Lung microvascular endothelial cell (primary cell): Measurements from ENCODE around the gene MRPL45. TPM values are rescaled to one million over a fixed set of nuclear protein-coding genes. Genes with fewer than 3 reads are reported as not detected.

Experiments used
- DNase-seq, 2 donors: peaks; one replicate each; pipeline versions ENCODE4 v3.0.0 to v3.0.0-alpha.2; 2010; ENCODE audit warnings: low read depth in 2 of 2
- total RNA-seq: library from RNA; depleted of rRNA; stranded (reverse); fragments of >200 nt; gene quantifications from 2 replicates; pipeline ENCODE4 v1.2.1, GENCODE V29; 2014

MRPL45 gene
- total RNA-seq, 1 donor from 2014 or later = 26.4 TPM

DNA sequence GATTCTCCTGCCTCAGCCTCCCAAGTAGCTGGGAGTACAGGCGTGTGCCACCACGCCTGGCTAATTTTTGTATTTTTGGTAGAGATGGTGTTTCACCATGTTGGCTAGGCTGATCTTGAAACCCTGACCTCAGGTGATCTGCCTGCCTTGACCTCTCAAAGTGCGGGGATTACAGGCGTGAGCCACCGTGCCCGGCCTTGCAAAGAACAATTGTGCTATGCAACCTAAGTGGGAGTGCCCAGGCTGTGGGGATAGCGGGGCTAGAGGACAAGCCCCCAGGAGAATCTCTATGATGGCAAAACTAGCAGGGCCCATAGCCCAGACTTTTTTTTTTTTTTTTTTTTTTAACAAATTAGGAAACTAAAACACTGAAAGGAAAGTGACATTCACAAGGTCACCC, 48.8 kb downstream of the MRPL45 start:
- no peak for DNase-seq

DNA sequence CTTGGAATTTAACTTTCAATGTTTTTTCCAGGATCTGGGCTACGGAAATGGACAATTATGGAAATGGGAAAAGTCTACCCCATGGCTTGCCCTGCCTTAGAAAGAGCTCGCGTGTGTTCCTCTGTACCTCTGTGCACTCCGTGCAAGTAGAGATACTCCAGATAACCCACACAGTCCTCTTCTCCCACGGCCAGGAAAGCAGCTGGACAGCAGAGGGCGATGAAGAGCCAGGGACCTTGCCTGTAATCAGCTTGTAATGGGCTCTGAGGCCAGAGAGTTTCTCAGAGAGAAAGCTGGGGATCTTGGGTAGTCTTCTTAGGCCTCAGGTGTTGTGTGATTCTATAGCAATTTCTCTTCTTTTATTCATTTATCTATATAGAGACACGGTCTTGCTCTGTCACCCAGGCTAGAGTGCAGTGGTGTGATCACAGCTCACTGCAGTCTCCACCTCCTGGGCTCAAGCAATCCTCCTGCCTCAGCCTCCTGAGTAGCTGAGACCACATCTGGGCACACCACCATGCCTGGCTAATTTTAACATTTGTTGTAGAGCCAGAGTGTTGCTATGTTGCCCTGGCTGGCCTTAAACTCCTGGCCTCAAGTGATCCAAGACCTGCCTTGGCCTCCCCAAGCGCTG, 52.2 kb downstream of the MRPL45 start:
- peak; percentile 83 to 87 for DNase-seq

DNA sequence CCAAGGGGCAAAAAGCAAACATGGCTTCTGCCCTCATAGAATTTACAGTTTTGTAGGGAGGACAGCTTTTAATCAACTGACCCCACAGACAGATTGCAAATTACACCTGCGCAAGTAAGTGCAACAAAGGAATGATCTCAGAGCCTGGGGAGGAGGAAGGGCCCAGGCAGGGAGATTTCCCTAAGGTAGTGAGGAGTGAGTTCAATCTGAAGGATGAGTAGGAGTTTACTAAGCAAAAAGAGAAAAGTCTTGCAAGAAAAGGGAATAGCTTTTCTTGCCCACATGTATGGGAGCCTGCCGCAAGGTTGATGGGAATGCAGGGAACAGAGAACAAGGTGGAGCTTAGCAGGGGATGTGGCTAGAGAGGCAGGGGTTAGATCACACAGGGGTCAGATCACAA, 53.1 kb downstream of the MRPL45 start:
- no peak for DNase-seq

DNA sequence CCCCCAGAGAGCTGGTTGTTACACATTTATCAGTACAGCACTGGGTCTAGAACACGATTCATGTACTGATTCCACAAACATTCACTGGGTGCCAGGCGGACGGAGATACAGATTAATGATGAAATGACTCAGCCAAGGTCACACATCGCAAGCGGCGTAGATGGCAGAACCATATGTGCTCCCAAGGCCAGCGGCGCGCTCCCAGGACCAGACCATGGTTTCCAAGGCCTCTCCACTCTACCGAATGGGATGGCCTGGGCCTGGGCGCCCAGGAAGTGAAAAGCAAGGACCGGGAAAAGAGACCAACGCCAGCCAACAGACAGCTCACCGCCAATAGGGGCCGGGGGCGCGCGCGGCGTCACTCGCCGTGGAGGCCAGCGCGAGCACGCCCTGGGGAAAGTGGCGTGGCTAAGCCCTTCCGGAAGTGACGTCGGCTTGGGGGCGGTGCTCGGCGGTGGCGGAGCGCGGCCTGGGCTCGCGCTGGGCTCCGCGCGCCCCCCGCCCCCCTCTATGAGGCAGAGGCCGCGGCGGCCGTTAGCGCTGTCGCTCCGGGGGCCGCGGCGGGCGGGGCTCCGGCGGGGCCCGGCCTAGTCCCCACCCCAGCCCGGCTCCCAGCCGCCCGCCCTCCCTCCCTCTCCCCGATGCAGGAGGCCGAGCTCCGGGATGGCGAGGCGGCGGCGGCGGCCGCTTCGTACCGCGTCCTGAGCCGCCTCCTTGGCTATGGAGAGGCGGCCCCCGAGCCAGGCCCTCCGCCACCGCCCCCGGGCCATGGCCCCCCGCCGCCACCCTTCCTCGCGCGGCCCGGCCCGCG, 54.6 kb downstream of the MRPL45 start, which contains the start of gene SOCS7:
SOCS7 (plus strand) TSS at position 433 of the 811 bp plus-strand sequence; CDS start at position 642, 209 bp downstream.
- peak; percentile 91 to 95 for DNase-seq

DNA sequence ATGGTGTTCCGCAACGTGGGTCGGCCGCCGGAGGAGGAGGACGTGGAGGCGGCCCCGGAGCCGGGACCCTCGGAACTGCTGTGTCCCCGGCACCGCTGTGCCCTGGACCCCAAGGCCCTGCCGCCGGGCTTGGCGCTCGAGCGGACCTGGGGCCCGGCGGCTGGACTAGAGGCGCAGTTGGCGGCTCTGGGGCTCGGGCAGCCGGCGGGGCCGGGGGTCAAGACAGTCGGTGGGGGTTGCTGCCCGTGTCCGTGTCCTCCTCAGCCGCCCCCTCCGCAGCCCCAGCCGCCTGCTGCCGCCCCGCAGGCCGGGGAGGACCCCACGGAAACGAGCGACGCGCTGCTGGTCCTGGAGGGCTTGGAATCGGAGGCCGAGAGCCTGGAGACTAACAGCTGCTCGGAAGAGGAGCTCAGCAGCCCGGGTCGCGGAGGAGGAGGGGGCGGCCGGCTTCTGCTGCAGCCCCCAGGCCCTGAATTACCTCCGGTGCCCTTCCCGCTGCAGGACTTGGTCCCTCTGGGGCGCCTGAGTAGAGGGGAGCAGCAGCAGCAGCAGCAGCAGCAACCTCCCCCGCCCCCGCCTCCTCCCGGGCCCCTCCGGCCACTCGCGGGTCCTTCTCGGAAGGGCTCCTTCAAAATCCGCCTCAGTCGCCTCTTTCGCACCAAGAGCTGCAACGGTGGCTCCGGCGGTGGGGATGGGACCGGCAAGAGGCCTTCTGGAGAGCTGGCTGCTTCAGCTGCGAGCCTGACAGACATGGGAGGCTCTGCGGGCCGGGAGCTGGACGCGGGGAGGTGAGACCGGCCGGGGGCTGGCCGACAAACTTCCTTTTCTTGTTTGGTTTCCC, 55.5 kb downstream of the MRPL45 start:
- DNase-seq = peak; percentile 35 to 37

DNA sequence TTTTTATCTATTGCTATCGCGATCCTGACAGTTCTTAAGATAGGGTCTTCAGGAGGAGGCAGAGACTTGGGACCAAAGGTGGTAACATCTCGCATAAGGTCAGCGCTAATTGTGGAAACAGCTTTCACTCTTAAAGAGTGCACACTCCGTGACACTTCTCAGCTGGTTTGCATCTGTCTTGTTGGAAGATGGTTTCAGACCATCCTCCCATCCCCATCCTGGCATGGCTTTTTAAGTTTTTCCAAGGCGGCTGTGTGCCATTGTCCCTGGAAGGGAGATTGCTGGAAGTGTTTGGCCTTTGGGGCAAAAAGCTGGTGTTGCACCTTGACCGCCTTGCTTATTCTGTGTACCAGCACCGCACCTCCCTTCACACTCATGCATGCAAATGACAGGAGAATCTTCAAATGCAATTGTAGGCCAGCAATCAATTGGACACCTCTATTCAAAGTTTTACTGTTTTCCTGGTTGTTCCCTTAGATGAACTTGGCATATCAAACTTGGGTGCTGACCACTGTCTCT, 56.2 kb downstream of the MRPL45 start:
- DNase-seq = no peak

DNA sequence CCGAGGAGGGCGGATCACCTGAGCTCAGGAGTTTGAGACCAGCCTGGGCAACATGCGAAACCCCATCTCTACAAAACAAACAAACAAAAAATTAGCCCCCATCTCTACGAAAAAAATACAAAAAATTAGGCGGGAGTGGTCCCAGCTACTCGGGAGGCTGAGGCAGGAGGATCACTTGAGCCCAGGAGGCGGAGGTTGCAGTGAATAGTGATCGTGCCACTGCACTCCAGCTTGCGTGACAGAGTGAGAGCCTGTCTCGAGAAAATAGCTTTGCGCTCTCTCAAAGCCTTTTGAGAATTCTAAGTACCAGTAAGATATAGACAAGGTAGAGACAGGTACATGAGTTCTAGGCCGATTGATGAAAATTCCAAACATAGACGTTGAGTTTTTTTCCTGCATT, 56.7 kb downstream of the MRPL45 start:
- no peak for DNase-seq

DNA sequence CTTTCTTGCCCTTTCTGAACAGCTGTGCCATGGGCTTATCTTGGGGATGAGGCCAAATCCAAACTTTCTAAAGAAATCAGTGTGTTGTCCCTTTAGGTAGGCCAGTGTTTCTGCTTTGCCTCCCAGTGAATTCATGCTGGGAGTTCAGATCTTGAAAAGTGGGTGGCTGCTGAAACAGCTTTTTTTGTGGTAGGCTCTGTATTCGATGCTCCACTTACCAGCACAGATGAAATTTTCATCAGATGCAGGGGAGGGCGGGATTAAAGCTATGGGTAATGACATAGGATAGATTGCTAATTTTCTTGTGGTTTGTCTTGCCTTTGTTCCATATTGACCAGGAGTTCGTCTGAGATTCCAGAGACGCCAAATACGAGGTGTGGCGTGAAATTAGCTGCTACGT, 57.5 kb downstream of the MRPL45 start:
- no peak for DNase-seq

DNA sequence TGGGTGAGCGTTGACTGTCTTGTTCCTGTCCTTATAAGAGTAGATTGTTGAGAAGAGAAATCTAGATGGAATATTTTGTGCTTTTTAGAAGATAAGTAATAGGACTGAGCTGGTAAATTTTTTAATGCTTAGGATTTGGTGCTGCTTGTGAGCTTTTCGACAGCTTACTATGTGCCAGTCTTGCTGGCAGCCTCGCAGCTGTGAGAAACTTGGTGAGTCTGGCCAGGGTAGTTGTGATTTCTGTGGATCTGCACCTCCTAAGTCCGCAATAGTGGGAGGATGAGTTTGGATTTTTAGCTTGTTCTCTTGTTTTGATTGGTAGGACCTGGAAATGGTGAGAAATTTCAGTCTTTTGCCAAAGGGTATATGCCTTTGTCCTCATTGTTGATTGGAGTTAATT, 58.3 kb downstream of the MRPL45 start:
- no peak for DNase-seq

DNA sequence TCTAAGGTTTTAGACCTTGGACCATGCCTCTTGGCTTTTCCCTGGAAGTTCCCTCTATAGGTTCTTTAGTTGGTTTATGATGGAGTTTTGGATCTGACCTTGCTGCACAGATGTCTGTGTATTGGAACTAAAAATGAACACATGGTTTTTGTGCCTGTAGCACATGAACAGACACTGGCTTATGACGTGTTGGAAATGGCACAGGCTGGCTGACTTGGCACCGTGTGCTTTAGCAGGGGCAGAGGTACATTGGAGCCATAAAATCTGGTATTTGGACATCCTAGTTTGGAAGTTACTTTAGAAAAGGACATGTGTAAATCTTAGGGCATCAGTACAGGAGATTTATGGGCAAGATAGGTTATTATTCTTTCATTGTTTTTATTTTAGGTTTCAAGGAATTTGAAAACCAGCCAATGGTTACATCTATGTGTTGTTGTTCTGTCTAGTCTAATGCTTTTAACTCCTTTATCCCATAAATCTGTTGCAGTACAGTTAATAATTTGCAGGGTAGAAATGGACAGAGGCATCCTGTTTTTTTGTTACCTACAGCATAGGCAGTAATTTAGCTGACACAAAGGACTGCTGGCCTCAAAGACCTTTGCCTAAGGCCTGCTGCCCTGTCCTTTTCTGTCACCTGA, 60.6 kb downstream of the MRPL45 start:
- peak in 1 of 2 donors; percentile 79 for DNase-seq

DNA sequence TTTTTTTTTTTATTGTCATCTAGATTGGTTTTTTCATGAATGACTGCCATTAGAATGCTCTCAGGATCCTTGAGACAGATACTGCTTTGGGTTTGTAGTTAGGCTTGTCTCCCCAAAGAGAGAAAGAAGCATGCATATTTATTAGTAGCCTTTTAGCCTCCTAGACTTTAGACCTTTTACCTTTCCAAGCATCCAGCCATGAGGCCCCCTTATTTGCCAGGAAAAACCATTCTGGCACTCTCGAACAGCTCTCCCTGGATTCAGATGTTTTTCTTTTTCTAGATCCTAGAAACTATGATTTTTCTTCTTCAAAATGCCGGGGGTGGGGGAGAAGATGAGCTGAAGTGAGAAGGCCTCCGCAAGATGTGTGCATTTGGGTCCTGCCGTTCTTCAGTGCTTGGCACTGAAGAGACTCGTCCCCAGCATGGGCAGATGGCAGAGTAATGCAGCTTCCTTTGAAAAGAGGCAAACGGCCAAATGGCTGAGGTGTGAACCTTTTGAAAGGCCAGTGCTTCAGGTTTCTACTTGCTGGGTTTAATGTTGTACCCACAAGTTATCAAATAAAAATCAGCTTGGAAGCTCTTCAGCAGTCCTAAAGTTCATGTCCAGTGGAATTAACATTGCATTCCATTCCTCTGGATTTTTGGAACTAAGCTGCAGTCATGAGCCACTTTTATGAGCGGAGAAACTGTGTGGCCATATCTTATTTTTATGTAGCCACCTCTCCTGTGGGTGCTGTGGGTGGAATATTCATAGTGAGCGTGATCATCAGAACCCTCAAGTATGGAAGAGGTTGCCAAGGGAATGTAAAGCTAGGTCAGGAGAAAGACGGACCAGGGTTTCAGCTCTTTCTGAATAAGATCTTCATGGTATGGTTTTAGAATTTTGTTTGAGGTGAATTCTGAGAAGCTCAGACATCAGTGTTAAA, 61.9 kb downstream of the MRPL45 start:
- no peak for DNase-seq

DNA sequence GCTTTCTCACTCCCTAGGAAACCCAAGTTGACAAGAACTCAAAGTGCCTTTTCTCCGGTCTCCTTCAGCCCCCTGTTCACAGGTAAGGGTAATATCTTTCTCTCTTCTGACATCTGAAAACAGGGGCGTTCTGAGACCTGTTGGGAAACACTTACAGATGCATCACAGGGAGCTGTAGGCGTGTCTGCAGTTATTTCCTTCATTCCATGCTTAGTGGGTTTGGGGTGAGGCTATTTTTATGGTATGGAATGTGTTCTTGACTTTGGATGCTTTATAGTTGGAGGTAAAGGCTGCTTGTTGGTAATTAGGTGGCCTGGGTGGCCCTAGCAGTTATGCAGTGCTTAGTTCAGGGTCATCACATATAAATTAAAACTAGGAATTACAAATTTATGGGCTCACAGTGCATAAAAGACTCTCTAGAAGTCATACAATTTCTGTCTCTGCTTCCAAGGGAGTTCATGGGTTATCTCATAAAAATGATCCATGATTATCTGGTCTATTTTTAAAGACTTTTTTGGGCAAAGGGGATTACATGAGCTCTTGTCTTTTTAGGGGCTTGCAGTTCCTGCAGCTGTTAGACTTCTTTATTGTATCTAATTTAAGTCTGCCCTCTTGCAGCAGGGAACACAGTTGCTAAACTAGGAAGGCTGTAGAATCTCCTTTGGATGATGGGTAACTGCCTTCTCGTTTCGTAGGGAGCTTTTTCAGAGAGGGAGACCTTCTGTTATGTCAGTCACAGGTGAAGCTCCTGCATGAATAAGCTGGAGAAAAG, 64.9 kb downstream of the MRPL45 start:
- no peak for DNase-seq

DNA sequence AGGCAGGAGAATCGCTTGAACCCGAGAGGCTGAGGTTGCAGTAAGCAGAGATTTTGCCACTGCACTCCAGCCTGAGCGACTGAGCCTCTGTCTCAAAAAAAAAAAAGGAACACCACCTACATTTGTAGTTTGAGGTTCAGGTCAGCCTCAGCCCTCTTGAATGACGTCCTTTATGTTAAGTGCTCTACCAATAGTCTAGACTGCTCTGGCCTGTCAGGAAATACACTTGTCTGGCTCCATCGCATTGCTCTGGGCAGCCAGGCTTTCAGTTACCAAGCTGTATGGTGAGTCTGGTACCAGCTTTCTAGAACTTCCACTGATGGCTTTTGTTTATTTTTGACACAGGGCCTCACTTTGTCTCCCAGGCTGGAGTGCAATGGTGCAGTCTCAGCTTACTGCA, 66.0 kb downstream of the MRPL45 start:
- DNase-seq = no peak

DNA sequence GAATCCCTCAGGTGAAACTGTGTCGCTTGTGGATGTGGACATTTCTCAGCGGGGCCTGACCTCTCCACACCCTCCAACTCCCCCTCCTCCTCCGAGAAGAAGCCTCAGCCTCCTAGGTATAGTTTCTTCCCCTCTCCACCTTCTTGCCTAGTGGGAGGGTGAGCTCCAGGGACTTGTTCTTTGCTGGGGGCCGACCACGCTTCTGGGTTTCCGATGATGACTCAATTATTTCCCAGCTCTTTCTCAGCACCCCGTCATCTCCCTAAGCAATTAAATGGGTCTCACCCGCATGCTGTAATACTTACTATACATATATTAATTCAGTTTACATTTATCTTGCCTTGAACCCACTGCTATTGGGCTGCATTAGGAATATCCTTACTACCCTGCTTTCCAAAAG, 67.8 kb downstream of the MRPL45 start:
- DNase-seq = no peak

DNA sequence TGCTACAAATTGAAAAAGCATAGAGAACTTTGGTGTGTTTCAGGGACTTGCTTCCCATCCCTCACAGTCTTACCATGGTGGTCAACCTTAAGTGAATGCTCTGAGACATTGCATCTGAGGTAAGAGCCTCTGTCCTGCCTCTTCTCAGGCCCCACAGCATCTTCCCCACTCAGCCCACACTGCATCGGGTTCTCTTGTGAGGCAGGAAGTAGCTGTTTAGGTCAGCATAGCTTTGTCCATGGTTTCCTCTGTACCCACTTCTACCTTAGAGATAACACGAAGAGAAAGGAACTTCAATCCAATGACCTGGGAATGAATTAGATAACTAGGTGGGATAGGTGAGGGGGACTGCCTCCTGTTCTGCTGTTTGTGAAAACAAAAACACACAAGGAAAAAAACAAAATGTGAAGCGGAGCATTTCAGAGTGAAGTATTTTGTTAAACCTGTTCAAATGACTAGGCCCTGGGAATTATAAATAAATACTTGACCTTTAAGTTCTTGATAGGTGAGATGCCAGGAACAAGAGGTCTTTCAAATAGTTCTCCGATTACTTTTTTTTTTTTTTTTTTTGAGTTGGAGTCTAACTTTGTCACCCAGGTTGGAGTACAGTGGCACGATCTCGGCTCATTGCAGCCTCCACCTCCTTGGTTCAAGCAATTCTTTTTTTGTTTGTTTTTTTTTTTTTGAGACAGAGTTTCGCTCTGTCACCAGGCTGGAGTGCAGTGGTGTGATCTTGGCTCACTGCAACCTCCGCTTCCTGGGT, 72.3 kb downstream of the MRPL45 start:
- DNase-seq = no peak
